OCI-LY3 (cell line): ENCODE data around the gene TMC5.
"Not testable (repeated sequence)": the region's sequence is repeated elsewhere in the genome, so short reads cannot be mapped to it uniquely, and the experiment has no call there.

Source experiments
- H2AFZ ChIP-seq: fragments of 200-600, 300-600 bp; shearing (Covaris generic); 2 replicates; pipeline ENCODE4 v1.6.0; 2014; ENCODE audit warnings: antibody characterized with exemption, low read depth, low read length
- H3K27ac ChIP-seq: fragments of 200-600, 300-600 bp; sonication (generic); 2 replicates; pipeline ENCODE4 v1.5.1; 2014; ENCODE audit warnings: mild to moderate bottlenecking, low read length, moderate library complexity, mixed read lengths
- H3K27me3 ChIP-seq: fragments of 200-600, 300-600 bp; sonication (generic); 2 replicates; pipeline ENCODE4 v1.6.1; 2014; ENCODE audit warnings: low read depth, low read length, mixed read lengths
- H3K36me3 ChIP-seq: fragments of 200-600, 300-600 bp; sonication (generic); replicated peaks from 2 replicates; pipeline ENCODE3; 2014; ENCODE audit warnings: low read depth, low read length, mixed read lengths
- H3K4me1 ChIP-seq: fragments of 300-600, 200-600 bp; sonication (generic); 2 replicates; pipeline ENCODE4 v1.6.1; 2014; ENCODE audit warnings: low read length, mixed read lengths
- H3K4me2 ChIP-seq: fragments of 200-600, 300-600 bp; sonication (generic); 2 replicates; pipeline ENCODE4 v1.6.1; 2014; ENCODE audit warnings: low read length, mixed read lengths
- H3K4me3 ChIP-seq: fragments of 300-600, 200-600 bp; sonication (generic); 2 replicates; pipeline ENCODE4 v1.5.1; 2014; ENCODE audit warnings: antibody characterized with exemption, mild to moderate bottlenecking, low read length, moderate library complexity
- H3K79me2 ChIP-seq: fragments of 300-600, 200-600 bp; shearing (Covaris generic); 2 replicates; pipeline ENCODE4 v1.6.1; 2014; ENCODE audit warnings: mild to moderate bottlenecking, low read length, mixed read lengths
- H3K9ac ChIP-seq: fragments of 300-600, 200-600 bp; shearing (Covaris generic); 2 replicates; pipeline ENCODE4 v1.6.0; 2014; ENCODE audit warnings: mild to moderate bottlenecking, low read length, moderate library complexity
- H3K9me3 ChIP-seq: fragments of 200-600, 300-600 bp; shearing (Covaris generic); 2 replicates; pipeline ENCODE4 v1.6.1; 2014; ENCODE audit warnings: low read length, mixed read lengths; ENCODE audit not compliant: insufficient read depth
- H4K20me1 ChIP-seq: fragments of 200-600, 300-600 bp; sonication (generic); 2 replicates; pipeline ENCODE4 v1.6.1; 2016; ENCODE audit warnings: low read length, mixed read lengths; ENCODE audit not compliant: insufficient read depth
- EZH2phosphoT487 ChIP-seq: fragments of 200-600 bp; shearing (Covaris generic); IDR thresholded peaks from 2 replicates; pipeline ENCODE4 v1.6.1; 2018; ENCODE audit warnings: antibody characterized with exemption, mixed run types, low read depth
- TF ChIP-seq, protein P1 (sequence below): fragments of 200-600, 300-600 bp; sonication (generic); IDR thresholded peaks from 2 replicates; pipeline ENCODE4 v1.5.1; 2014; ENCODE audit warnings: antibody characterized with exemption, low read length, low read depth

Gene TMC5

DNA sequence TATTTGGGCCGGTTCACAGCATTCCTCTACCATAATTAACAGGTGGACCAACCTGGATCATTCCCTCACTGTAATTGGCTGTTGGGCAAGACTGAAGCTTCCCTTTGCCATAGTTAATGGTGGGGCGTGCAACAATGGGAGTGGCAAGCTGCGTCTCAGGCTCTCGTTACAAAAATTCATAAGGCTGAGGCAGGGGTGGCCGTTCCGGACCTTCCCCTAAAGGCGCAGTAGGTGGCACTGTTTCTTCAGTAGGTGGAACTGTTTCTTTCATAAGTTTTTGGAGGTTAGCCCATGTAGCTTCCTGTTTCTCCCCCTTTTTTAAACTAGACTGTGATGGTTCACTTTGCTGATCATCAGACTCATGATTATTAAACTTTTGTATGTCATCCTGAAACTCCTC lies 17.0 kb upstream of the TMC5 start:
- Histone ChIP-seq H3K4me3 (no peak overlapping the region), H3K9ac (no peak overlapping the region), H3K27me3 (no peaks in the 10 kb centered on the region), H2AFZ (no peak overlapping the region), H4K20me1 (no peaks in the 10 kb centered on the region), H3K27ac (no peak overlapping the region), H3K36me3 (no peaks in the 10 kb centered on the region), H3K9me3 (peaks cover 19% of the 10 kb centered on the region), H3K79me2 (no peaks in the 10 kb centered on the region), H3K4me2 (no peak overlapping the region), H3K4me1 (peaks cover 7% of the 10 kb centered on the region)
- no peak for TF ChIP-seq EZH2phosphoT487
- TF ChIP-seq, protein P1, sequence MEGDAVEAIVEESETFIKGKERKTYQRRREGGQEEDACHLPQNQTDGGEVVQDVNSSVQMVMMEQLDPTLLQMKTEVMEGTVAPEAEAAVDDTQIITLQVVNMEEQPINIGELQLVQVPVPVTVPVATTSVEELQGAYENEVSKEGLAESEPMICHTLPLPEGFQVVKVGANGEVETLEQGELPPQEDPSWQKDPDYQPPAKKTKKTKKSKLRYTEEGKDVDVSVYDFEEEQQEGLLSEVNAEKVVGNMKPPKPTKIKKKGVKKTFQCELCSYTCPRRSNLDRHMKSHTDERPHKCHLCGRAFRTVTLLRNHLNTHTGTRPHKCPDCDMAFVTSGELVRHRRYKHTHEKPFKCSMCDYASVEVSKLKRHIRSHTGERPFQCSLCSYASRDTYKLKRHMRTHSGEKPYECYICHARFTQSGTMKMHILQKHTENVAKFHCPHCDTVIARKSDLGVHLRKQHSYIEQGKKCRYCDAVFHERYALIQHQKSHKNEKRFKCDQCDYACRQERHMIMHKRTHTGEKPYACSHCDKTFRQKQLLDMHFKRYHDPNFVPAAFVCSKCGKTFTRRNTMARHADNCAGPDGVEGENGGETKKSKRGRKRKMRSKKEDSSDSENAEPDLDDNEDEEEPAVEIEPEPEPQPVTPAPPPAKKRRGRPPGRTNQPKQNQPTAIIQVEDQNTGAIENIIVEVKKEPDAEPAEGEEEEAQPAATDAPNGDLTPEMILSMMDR, result peak; percentile 24; the same call in 1 of the 2 replicates

DNA sequence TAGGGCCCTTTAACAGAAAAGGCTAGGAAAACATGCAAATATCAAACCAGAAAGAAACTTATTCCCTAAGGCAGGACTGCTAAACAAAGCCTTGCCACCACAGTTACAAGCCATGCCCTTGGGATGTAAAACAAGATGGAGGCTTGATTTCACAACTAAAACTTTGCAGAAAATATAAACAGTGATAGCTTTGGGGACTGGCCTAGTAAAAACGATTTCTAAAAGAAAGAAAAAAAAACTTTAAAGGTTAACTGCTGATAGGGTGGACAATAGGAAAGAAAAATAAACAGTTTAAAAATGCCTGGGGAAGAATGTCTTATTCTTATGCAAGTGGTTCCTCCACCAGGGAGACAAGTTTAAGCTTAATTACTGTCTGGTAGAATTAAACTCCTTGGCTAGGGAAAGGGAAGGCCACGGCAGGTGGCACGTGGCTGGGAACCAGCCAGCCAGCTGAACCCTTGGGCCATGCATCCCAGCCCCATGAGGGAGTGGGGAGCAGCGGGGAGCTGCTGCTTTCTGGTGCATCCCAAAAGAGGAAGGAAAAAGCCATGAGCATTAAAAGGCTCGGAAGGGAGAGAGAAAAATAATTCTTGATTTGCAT lies 10.7 kb upstream of the TMC5 start:
- H4K20me1 ChIP-seq, result no peaks in the 10 kb centered on the region
- no peak overlapping the region for H3K4me2 ChIP-seq
- 0 out of 2 replicates have a peak, but pooled peaks cover 8% of the 10 kb centered on the region for H3K79me2 ChIP-seq
- H3K36me3 ChIP-seq, result peaks cover 7% of the 10 kb centered on the region
- H3K4me3 ChIP-seq, result no peak overlapping the region
- H3K4me1 ChIP-seq, result peaks cover 20% of the 10 kb centered on the region
- TF ChIP-seq, protein P1, result no peak
- TF ChIP-seq EZH2phosphoT487, result no peak
- H3K27me3 ChIP-seq, result no peaks in the 10 kb centered on the region
- no peak overlapping the region for H3K9ac ChIP-seq
- no peak overlapping the region for H3K27ac ChIP-seq
- H2AFZ ChIP-seq, result no peak overlapping the region
- peaks cover 19% of the 10 kb centered on the region for H3K9me3 ChIP-seq

DNA sequence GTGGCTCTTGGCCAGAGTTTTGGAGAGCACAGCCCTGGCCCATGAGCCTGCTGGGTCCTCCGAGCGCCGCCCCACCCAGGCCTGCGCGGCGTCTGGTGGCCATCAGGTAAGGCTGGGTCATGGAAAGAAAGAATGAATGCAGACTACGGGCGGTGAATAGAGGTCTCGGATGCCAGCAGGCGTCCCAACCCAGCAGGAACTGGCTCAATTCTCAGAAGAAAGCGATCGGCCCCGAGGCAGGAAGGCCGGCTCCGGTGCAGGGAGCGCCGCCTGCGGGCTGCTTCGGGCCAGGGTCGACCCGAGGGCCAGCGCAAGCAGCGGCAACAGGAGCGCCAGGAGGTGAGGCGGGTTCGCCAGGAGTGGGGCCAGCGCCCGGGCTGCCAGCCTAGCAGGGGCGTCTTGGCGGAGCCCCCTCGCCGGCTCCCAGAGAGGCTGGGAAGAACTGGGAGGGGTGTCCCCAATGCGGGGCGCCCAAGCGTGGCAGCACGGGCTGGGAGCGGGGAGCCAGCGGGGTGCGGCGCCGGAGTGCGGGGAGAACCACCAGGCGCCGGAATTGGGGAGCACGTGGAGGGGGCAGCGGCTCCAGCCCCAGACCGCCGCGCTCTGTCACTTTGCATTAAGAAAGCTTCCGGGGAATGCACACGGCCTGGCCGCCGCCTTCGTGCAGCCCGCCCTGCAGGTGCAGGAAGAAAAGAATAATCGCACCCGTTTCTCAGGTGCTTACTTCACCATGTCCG lies 7.1 kb upstream of the TMC5 start:
- Histone ChIP-seq H3K9ac (peak overlapping the region; percentile 74), H3K27ac (peak overlapping the region; percentile 47), H3K36me3 (peaks cover 7% of the 10 kb centered on the region), H3K9me3 (peaks cover 13% of the 10 kb centered on the region), H2AFZ (peak overlapping the region; percentile 53), H3K4me2 (peak overlapping the region; percentile 79), H3K27me3 (no peaks in the 10 kb centered on the region), H3K4me3 (peak overlapping the region; percentile 79), H3K79me2 (0 out of 2 replicates have a peak, but pooled peaks cover 8% of the 10 kb centered on the region), H4K20me1 (no peaks in the 10 kb centered on the region), H3K4me1 (peaks cover 14% of the 10 kb centered on the region)
- TF ChIP-seq EZH2phosphoT487, result no peak
- TF ChIP-seq, protein P1, result peak; percentile 40

DNA sequence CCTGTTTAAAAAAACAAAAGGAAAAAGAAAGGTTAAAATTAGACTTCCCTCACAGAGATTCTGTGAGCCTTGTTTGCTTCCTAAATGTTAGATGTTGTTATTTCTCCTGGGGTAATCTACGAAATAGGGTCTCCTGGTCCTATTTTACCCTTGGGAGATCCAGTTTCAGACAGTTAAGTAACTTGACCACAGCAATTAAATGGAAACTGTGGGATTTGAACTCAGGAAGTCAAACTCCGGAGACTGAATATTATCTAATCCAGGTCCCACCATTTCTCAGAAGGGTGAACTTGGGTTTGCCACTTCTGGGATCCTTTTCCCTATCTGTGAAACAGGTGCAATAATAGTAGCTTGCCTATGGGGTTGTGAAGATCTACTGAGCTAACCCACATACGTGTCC lies 6.4 kb upstream of the TMC5 start:
- Histone ChIP-seq H3K4me1 (peaks cover 14% of the 10 kb centered on the region), H2AFZ (peak overlapping the region; percentile 53), H3K4me2 (peak overlapping the region; percentile 79), H3K27me3 (no peaks in the 10 kb centered on the region), H3K36me3 (peaks cover 7% of the 10 kb centered on the region), H3K27ac (peak overlapping the region; percentile 17; the same call in 1 of the 2 replicates), H3K79me2 (0 out of 2 replicates have a peak, but pooled peaks cover 8% of the 10 kb centered on the region), H3K4me3 (peak overlapping the region; percentile 79), H3K9ac (peak overlapping the region; percentile 74), H3K9me3 (peaks cover 13% of the 10 kb centered on the region), H4K20me1 (no peaks in the 10 kb centered on the region)
- no peak for TF ChIP-seq EZH2phosphoT487
- TF ChIP-seq, protein P1, result no peak

DNA sequence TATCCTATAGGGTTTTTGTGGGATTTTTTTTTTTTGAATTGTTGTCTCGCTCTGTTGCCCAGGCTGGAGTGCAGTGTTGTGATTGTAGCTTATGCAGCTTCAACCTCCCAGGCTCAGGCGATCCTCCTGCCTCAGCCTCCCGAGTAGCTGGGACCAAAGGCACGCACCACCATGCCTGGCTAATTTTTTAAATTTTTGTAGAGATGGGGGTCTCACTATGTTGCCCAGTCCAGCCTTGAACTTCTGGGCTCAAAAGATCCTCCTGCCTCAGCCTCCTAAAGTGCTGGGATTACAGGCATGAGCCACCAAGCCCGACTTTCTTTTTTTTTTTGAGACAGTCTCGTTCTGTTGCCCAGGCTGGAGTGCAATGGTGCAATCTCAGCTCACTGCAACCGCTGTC lies 5.6 kb upstream of the TMC5 start:
- not testable (repeated sequence) for H3K9me3 ChIP-seq, H3K36me3 ChIP-seq, H3K79me2 ChIP-seq, H4K20me1 ChIP-seq, H3K4me3 ChIP-seq, H3K9ac ChIP-seq, H3K27me3 ChIP-seq, H2AFZ ChIP-seq, H3K27ac ChIP-seq
- peak overlapping the region; percentile 79 for H3K4me2 ChIP-seq
- H3K4me1 ChIP-seq, result peaks cover 14% of the 10 kb centered on the region
